ENCODE measurements around the gene LBX2.
A peak's percentile ranks its signal among the peaks of the same experiment; 100 is the strongest.

GRCh38 chr2:74458132-74458937 is 41.1 kb downstream of the LBX2 start, which contains the start of gene WBP1:
- TF ChIP-seq CTCF (IDR thresholded peaks at IDR 0.05 in 2 of 3, conservative IDR thresholded peaks at IDR 0.05 in 1 of 3; ENCODE audit: borderline replicate concordance in 1 of 3, insufficient read depth in 1 of 3, low read depth in 2 of 3, low read length in 2 of 3) = no peak
- no peak for TF ChIP-seq FOSL1 (IDR thresholded peaks at IDR 0.05; ENCODE audit: low read depth)
- no peak for TF ChIP-seq RAD21 (IDR thresholded peaks at IDR 0.05; ENCODE audit: low read depth)
- TF ChIP-seq POLR2A (IDR thresholded peaks at IDR 0.05; ENCODE audit: borderline replicate concordance, extremely low read depth, insufficient read depth, insufficient read length) = peak; percentile 6
- TF ChIP-seq YY1 (IDR thresholded peaks at IDR 0.05; ENCODE audit: extremely low read depth, insufficient replicate concordance, low read depth, low read length) = peak; percentile 57
- no peak for TF ChIP-seq SP1 (IDR thresholded peaks at IDR 0.05; ENCODE audit: low read depth)
- TF ChIP-seq, protein P1, sequence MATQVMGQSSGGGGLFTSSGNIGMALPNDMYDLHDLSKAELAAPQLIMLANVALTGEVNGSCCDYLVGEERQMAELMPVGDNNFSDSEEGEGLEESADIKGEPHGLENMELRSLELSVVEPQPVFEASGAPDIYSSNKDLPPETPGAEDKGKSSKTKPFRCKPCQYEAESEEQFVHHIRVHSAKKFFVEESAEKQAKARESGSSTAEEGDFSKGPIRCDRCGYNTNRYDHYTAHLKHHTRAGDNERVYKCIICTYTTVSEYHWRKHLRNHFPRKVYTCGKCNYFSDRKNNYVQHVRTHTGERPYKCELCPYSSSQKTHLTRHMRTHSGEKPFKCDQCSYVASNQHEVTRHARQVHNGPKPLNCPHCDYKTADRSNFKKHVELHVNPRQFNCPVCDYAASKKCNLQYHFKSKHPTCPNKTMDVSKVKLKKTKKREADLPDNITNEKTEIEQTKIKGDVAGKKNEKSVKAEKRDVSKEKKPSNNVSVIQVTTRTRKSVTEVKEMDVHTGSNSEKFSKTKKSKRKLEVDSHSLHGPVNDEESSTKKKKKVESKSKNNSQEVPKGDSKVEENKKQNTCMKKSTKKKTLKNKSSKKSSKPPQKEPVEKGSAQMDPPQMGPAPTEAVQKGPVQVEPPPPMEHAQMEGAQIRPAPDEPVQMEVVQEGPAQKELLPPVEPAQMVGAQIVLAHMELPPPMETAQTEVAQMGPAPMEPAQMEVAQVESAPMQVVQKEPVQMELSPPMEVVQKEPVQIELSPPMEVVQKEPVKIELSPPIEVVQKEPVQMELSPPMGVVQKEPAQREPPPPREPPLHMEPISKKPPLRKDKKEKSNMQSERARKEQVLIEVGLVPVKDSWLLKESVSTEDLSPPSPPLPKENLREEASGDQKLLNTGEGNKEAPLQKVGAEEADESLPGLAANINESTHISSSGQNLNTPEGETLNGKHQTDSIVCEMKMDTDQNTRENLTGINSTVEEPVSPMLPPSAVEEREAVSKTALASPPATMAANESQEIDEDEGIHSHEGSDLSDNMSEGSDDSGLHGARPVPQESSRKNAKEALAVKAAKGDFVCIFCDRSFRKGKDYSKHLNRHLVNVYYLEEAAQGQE (IDR thresholded peaks at IDR 0.05; ENCODE audit: low read depth) = no peak
- TF ChIP-seq SIN3A (IDR thresholded peaks at IDR 0.05; ENCODE audit: low read depth) = no peak
- no peak for TF ChIP-seq MAX (IDR thresholded peaks at IDR 0.05)
- TF ChIP-seq TCF7L2 (IDR thresholded peaks at IDR 0.05; ENCODE audit: borderline replicate concordance, extremely low read depth, insufficient read depth, insufficient read length) = peak; percentile 36
- TF ChIP-seq, protein P2, sequence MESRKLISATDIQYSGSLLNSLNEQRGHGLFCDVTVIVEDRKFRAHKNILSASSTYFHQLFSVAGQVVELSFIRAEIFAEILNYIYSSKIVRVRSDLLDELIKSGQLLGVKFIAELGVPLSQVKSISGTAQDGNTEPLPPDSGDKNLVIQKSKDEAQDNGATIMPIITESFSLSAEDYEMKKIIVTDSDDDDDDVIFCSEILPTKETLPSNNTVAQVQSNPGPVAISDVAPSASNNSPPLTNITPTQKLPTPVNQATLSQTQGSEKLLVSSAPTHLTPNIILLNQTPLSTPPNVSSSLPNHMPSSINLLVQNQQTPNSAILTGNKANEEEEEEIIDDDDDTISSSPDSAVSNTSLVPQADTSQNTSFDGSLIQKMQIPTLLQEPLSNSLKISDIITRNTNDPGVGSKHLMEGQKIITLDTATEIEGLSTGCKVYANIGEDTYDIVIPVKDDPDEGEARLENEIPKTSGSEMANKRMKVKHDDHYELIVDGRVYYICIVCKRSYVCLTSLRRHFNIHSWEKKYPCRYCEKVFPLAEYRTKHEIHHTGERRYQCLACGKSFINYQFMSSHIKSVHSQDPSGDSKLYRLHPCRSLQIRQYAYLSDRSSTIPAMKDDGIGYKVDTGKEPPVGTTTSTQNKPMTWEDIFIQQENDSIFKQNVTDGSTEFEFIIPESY (IDR thresholded peaks at IDR 0.05; ENCODE audit: extremely low read depth, insufficient replicate concordance, low read length) = no peak
- peak; percentile 21 for TF ChIP-seq POLR2AphosphoS5 (IDR thresholded peaks at IDR 0.05; ENCODE audit: low read depth, low read length)
- TF ChIP-seq, protein P3, sequence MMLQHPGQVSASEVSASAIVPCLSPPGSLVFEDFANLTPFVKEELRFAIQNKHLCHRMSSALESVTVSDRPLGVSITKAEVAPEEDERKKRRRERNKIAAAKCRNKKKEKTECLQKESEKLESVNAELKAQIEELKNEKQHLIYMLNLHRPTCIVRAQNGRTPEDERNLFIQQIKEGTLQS (IDR thresholded peaks at IDR 0.05) = no peak
